Measurements from ENCODE around the gene RBBP9.
A peak's percentile ranks its signal among the peaks of the same experiment; 100 is the strongest.
"Not testable (repeated sequence)": the region's sequence is repeated elsewhere in the genome, so short reads cannot be mapped to it uniquely, and the experiment has no call there.

RBBP9 gene

GRCh38 chr20:18507218-18508191 is 10.5 kb upstream of the RBBP9 start, which contains the start of gene SEC23B:
SEC23B (plus strand) TSS chr20:18507940; CDS start chr20:18510836, 2,896 bp downstream.
- Histone ChIP-seq H3K4me2 (peak within 1 kb of the TSS; percentile 80), H3K4me1 (peaks cover 18% of the 10 kb centered on the region), H3K36me3 (peaks cover 30% of the 10 kb centered on the region), H3K9ac (peak within 1 kb of the TSS; percentile 84), H4K20me1 (no peaks in the 10 kb centered on the region), H3K27ac (peak within 1 kb of the TSS; percentile 86), H3K4me3 (peak within 1 kb of the TSS; percentile 86), H3K27me3 (no peaks in the 10 kb centered on the region), H3K9me3 (no peaks in the 10 kb centered on the region)
- no peak for TF ChIP-seq Cebpa-rat (IDR thresholded peaks at IDR 0.05)

GRCh38 chr20:18506744-18507143 is 9.7 kb upstream of the RBBP9 start:
- Histone ChIP-seq H3K4me3 (peak overlapping the region; percentile 86), H3K4me2 (peak overlapping the region; percentile 80), H3K27me3 (no peaks in the 10 kb centered on the region), H4K20me1 (no peaks in the 10 kb centered on the region), H3K9ac (peak overlapping the region; percentile 84), H3K9me3 (no peaks in the 10 kb centered on the region), H3K4me1 (peaks cover 18% of the 10 kb centered on the region), H3K36me3 (peaks cover 25% of the 10 kb centered on the region), H3K27ac (peak overlapping the region; percentile 86)
- no peak for TF ChIP-seq Cebpa-rat (IDR thresholded peaks at IDR 0.05)

GRCh38 chr20:18504479-18505060 is 7.5 kb upstream of the RBBP9 start:
- Histone ChIP-seq H3K9me3 (no peaks in the 10 kb centered on the region), H3K4me2 (no peak overlapping the region), H4K20me1 (no peaks in the 10 kb centered on the region), H3K27ac (no peak overlapping the region), H3K4me3 (no peak overlapping the region), H3K27me3 (no peaks in the 10 kb centered on the region), H3K4me1 (peaks cover 18% of the 10 kb centered on the region), H3K36me3 (peaks cover 7% of the 10 kb centered on the region; the same call in 1 of the 2 replicates), H3K9ac (no peak overlapping the region)
- no peak for TF ChIP-seq Cebpa-rat (IDR thresholded peaks at IDR 0.05)

- H3K27me3 ChIP-seq, H3K27ac ChIP-seq, H3K4me1 ChIP-seq, H3K9ac ChIP-seq, H3K4me2 ChIP-seq, H4K20me1 ChIP-seq, H3K4me3 ChIP-seq, H3K36me3 ChIP-seq, H3K9me3 ChIP-seq: not testable (repeated sequence)
Observed at GRCh38 chr20:18501672-18502071, 4.6 kb upstream of the RBBP9 start.

- no peak for TF ChIP-seq Cebpa-rat (IDR thresholded peaks at IDR 0.05)
- Histone ChIP-seq H3K4me1 (peaks cover 15% of the 10 kb centered on the region), H3K36me3 (peaks cover 13% of the 10 kb centered on the region), H3K9ac (no peak overlapping the region), H3K27ac (0 out of 2 replicates have a peak overlapping the region, but pooled peaks have one; percentile 39), H3K4me2 (peak overlapping the region; percentile 79), H4K20me1 (no peaks in the 10 kb centered on the region), H3K9me3 (no peaks in the 10 kb centered on the region), H3K27me3 (no peaks in the 10 kb centered on the region), H3K4me3 (peak overlapping the region; percentile 79)
Observed at GRCh38 chr20:18497603-18498002, 578 bp upstream of the RBBP9 start.

GRCh38 chr20:18496042-18496441 is 983 bp downstream of the RBBP9 start:
- peak overlapping the region; percentile 79 for H3K4me2 ChIP-seq
- H3K9me3 ChIP-seq, result no peaks in the 10 kb centered on the region
- peak overlapping the region; percentile 79 for H3K4me3 ChIP-seq
- peak overlapping the region; percentile 76; the same call in 1 of the 2 replicates for H3K9ac ChIP-seq
- H4K20me1 ChIP-seq, result no peaks in the 10 kb centered on the region
- H3K36me3 ChIP-seq, result peaks cover 28% of the 10 kb centered on the region
- peaks cover 15% of the 10 kb centered on the region for H3K4me1 ChIP-seq
- no peak for TF ChIP-seq Cebpa-rat (IDR thresholded peaks at IDR 0.05)
- H3K27me3 ChIP-seq, result no peaks in the 10 kb centered on the region
- no peak overlapping the region for H3K27ac ChIP-seq

GRCh38 chr20:18488301-18488700 is 8.7 kb downstream of the RBBP9 start:
- peaks cover 89% of the 10 kb centered on the region for H3K36me3 ChIP-seq
- no peak overlapping the region for H3K9ac ChIP-seq
- no peak for TF ChIP-seq Cebpa-rat (IDR thresholded peaks at IDR 0.05)
- H3K4me3 ChIP-seq, result no peak overlapping the region
- H3K4me1 ChIP-seq, result no peaks in the 10 kb centered on the region
- no peaks in the 10 kb centered on the region for H3K27me3 ChIP-seq
- no peaks in the 10 kb centered on the region for H3K9me3 ChIP-seq
- no peak overlapping the region for H3K27ac ChIP-seq
- H3K4me2 ChIP-seq, result no peak overlapping the region
- no peaks in the 10 kb centered on the region for H4K20me1 ChIP-seq

- Histone ChIP-seq H3K4me3 (no peak overlapping the region), H3K27ac (no peak overlapping the region), H3K9ac (no peak overlapping the region), H3K27me3 (no peaks in the 10 kb centered on the region), H3K9me3 (no peaks in the 10 kb centered on the region), H3K4me1 (no peaks in the 10 kb centered on the region), H4K20me1 (no peaks in the 10 kb centered on the region), H3K4me2 (no peak overlapping the region), H3K36me3 (peaks cover 96% of the 10 kb centered on the region)
- TF ChIP-seq Cebpa-rat (IDR thresholded peaks at IDR 0.05), result no peak
Observed at GRCh38 chr20:18481596-18481995, 15.4 kb downstream of the RBBP9 start.

GRCh38 chr20:18477821-18478220 is 19.2 kb downstream of the RBBP9 start:
- Histone ChIP-seq H3K27ac (no peak overlapping the region), H4K20me1 (no peaks in the 10 kb centered on the region), H3K36me3 (peaks cover 96% of the 10 kb centered on the region), H3K4me1 (no peaks in the 10 kb centered on the region), H3K9me3 (no peaks in the 10 kb centered on the region), H3K9ac (no peak overlapping the region), H3K4me2 (no peak overlapping the region), H3K4me3 (no peak overlapping the region), H3K27me3 (no peaks in the 10 kb centered on the region)
- TF ChIP-seq Cebpa-rat (IDR thresholded peaks at IDR 0.05), result no peak

GRCh38 chr20:18477218-18477617 is 19.8 kb downstream of the RBBP9 start:
- no peaks in the 10 kb centered on the region for H4K20me1 ChIP-seq

More at GRCh38 chr20:18477218-18477617, 19.8 kb downstream of the RBBP9 start:
- no peak for TF ChIP-seq Cebpa-rat (IDR thresholded peaks at IDR 0.05)
- Histone ChIP-seq H3K36me3 (peaks cover 93% of the 10 kb centered on the region), H3K9ac (no peak overlapping the region), H3K4me3 (no peak overlapping the region), H3K4me1 (no peaks in the 10 kb centered on the region), H3K9me3 (no peaks in the 10 kb centered on the region), H3K27ac (no peak overlapping the region), H3K4me2 (no peak overlapping the region), H3K27me3 (no peaks in the 10 kb centered on the region)
